Vagina (tissue), 2 donors: ENCODE measurements around the gene CUBN.

Experiments
- CTCF ChIP-seq, 3 experiments: fragments of 450-650 bp in 2 of 3; fragments of 200-600 bp in 1 of 3; sonication (generic) in 1 of 3; IDR thresholded peaks; one replicate each; pipeline ENCODE4 v1.5.1; 2017 to 2019; ENCODE audit warnings: antibody characterized with exemption in 3 of 3, mild to moderate bottlenecking in 2 of 3, moderate library complexity in 2 of 3
- POLR2AphosphoS5 ChIP-seq, 2 donors: sonication (generic); formaldehyde crosslinking; IDR thresholded peaks; one replicate each; pipeline ENCODE4 v1.9.0; 2017; ENCODE audit warnings: antibody characterized with exemption in 2 of 2, mild to moderate bottlenecking in 2 of 2, low read depth in 1 of 2; ENCODE audit not compliant: insufficient read depth in 1 of 2

DNA sequence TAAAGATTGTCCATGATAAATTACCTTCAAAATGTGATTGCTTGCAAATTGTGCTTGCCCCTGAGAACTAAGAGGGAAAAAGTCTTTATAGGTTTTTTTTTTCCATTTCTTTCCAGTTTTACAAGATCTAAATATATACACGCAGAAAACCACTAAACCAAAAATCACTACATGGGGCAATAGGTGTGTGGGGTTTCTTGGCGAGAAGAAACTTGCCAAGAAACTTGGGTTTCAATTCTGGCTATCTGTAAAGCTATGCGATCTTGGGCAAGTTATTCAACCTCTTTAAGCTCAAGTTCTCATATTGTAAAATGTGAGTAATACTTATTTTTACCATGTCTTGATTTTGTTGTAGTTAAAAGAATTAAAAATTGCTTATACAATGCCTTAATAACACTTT is 17.0 kb downstream of the CUBN start:
- TF ChIP-seq POLR2AphosphoS5 (IDR thresholded peaks at IDR 0.05; ENCODE audit: insufficient read depth in 1 of 2, low read depth in 1 of 2) (no peak), CTCF (IDR thresholded peaks at IDR 0.05) (no peak)
